GM18870 (cell line): ENCODE measurements around the gene ZNF394.

ENCODE experiments used
- ATAC-seq: cut with Tn5 transposase; IDR thresholded peaks from one replicate; pipeline ENCODE4 v1.9.1; 2021; ENCODE audit warnings: moderate library complexity; ENCODE audit not compliant: unreplicated experiment

Gene ZNF394

DNA sequence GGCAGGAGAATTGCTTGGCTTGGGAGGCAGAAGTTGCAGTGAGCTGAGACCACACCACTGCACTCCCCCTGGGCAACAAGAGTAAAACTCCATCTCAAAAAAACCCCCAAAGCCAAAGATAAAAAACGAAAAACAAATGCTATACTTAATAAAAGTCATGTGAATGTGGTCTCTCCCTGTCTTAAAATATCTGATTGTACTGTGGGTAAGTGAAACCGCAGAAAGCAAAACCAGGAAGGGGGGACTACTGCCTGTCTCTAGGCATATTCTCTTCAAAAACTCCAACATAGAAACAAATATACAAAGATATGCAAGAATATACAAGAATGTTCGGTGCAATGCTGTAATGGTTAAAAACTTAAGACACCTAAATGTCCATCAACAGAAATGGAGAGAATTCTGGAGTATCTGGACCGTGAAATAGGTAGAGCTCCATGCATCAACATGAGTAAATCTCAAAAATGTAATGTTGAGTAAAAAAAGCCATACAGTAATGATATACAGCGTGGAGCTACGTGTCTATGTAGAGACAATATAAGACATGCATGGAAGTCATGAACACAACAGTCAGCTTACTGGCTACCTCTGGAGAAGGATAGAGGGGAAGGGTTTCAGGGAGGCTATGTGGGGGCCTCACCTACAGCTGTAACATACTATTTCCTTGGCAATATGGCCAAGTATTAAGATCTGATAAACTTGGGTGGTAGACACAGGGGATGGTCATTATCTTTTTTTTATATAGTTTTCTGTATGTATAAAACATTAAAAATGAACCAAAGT is 2.1 kb downstream of the ZNF394 start:
- no peak for ATAC-seq

DNA sequence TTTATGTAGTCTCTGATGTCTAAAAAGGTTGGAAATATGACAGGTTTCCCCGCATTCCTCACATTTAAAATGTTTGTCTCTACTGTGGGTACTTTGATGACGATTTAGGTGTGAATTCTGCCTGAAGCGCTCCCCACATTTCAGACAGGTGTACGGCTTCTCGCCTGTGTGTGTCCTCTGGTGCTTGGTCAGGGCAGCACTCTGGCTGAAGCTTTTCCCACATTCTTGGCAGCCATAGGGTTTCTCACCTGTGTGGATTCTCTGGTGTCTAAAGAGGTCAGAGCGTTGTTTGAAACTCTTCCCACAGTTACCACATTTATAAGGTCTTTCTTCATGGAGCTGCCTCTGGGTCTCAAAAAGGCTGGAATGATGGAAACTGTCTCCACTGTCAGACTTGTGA is 6.3 kb downstream of the ZNF394 start:
- no peak for ATAC-seq

DNA sequence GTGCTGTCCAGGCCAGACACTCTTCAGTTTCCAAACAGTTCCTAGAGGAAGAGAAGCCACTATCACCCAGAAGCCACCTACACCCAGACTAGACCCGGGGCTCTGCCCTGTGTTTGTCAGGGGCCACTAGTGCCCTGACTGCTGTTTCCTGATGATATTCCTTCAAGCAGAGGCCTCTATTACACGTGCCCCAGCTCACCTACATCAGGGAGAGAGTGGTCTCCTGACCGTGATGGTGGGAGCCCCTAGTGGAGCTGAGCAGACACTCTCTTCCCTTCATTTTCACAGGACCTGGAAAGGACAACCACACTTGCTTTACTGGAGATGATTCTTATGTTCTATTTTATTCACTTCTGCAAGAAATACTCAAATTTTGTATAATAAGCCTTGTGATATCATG is 9.2 kb downstream of the ZNF394 start:
- no peak for ATAC-seq

DNA sequence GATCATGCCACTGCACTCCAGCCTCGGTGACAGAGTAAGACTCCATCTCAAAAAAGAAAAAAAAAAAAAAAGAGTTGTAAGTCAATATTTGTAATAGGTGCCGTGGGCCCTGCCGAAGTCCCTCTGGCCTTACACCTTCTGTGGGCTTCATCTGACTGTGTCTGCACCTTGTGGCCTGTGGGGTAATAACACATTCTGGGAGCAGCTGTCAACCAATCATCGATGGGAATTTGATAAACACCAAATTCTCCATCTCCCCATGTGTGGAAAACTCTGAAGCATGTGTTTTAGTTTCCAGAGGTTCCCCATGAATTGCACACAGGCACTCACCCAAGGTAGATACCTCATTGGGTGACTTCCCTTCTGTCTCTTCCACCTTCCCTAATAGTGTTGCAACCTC is 10.8 kb downstream of the ZNF394 start:
- ATAC-seq: no peak

DNA sequence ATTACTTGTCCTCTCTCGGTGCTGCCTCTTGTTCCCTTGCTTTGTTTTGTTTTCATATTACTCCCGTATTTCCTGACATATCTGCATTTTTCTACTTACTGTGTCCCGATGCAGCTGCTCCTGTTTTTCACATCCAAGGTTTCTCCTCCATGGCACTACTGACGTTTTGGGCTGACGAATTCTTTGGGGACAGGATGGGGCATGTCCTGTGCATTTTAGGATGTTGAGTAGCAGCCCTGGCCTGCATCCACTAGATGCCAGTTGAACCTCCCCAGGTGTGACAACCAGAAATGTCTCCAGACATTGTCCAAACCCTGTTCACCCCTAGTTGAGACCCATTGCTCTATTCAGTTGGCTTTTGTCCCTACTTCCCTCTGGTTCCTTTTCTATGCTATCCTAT is 15.0 kb downstream of the ZNF394 start:
- no peak for ATAC-seq

DNA sequence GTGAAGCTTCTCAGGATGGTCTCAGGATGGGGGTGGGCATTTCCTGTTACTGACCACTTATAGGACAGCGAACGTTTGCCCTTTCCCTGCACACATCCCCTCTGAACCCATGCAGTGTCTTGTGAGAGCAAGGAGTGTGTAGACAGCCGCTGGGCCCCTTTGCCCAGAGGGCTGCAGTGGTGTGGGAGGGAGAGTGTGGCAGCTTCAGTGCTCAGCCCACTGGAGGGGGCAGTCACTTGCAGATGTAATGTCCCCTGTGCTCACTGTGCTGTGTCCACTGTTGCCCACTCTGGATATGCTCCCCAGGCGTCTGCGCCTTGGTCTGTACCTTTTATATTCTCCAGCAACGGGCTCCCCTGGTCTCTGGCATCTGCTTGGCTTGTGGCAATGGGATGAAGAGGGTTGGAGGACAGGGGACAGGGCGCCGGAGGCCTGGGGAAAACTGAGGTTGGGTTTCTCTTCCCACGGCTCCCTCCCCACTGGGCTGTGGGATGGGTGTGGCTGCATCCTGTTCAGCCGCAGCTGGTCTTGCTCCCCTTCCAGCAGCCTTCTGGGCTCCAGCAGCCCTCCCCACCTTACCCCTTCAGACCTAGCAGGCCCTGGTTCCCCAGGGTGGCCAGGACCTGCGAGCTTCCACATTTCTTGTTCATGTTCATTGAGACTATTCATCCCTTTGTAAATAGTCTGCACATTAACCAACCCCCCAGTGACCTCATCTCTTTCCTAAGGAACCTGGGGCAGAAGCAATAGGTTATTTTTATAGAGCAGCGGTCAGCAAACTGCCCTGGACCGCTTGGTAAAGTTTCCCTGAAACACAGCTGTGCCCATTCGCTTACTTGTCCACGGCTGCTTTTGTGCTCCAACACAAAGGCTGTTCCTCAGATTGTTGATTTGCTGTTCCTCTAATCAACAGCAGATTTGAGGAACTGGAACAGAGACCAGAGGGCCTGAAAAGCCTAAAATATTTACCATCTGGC is 21.3 kb downstream of the ZNF394 start:
- no peak for ATAC-seq

DNA sequence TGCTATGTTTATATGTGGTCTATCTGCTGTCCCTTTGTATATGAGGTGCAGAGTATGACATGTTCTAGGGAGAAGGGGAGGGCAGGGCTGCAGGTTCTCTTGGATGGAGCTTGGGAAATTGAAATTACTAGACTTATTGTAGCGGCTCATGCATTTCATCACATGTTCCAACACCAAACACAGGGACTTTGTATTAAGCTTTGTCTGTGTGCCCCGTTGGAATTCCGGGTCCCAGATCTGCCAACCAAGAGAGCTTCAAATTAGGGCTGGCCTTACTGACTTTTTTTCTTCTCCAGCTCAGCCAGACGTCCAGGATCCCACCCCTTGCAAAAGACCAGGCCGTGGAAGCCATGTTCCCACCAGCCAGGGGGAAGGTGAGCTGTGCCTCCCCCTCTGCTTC is 24.0 kb downstream of the ZNF394 start:
- ATAC-seq: no peak

DNA sequence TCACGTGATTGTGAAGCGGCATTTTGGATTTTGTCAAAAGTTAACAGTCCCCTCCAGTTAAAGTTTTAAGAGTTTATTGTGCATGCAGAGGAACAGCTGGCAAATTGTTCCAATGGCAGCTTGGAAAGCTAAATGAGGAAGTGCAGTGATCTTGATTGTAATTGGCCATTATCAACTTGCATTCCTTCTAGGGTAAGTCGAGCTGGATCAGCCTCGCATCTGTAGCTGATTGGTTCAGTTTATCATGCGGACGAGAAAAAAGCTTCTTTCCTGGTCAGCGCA is 26.8 kb downstream of the ZNF394 start:
- no peak for ATAC-seq

DNA sequence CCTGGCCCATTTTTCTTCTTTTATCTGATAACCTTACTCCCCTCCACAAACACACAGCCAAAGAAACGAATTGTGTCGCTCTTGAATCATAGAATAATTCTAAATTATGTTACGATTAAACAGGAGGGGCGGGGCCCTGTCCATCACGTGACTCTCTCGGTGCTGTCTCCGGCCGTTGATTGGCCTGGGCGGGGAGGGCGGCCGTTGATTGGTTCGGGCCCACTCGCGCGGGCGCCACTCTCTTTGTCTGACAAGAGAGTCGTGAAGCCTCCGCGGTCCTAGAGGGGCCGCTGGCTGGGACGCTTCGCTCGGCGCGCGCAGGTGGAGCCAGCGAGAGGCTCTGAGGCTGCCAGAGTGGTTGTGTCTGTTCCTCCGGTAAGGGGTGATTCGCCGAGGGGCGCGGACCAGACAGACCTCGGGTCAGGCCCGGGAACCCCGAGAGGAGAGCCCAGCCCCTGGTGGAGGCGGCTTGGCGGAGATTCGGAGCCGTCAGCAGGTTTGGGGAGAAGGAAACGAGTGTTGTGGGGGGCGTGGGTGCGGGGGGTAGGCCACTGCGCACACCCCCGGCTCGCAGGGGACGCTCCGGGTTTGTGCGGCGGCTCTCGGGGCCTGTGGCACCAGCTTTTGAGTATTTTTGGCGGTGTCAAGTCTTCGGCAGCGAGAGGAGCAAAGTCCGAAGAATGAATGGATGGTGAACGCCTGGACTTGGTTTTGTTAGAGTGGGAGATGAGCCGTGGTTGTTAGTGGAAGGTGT is 27.3 kb downstream of the ZNF394 start, which contains the start of gene ZNF789:
TSS of gene ZNF789 (plus strand) at position 330 of the 754 bp plus-strand sequence. CDS start 3,567 bp downstream, outside the sequence.
- peak; percentile 56 for ATAC-seq

DNA sequence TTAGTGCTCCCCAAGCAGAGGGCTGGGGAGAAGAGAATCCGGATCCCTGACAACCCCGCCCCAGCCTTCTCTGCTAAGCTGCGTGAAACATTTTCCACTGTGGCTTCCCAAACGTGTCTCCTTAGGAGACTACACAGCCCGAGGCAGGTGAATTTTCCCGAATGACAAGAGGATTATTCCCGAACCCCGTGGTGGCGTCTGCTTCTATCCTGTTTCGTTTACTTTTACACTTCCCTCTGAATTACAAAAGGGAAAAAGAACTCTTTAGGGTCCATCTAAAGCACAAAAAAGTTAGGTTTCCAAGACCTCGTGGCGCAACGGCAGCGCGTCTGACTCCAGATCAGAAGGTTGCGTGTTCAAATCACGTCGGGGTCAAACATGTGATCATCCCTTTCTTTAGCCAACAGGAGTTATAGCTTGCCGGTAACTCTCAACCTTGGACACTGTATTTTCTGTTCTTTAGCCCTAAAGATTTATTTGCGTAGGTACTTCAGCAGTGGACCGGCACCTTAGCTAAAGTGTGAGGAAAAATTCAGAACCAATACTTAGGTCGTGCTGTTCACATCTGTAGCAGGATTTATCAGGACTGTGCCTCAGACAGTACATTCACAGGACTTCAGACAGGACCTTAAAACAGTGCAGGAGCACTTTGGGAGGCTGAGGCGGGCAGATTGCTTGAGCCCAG is 30.6 kb downstream of the ZNF394 start:
- no peak for ATAC-seq

DNA sequence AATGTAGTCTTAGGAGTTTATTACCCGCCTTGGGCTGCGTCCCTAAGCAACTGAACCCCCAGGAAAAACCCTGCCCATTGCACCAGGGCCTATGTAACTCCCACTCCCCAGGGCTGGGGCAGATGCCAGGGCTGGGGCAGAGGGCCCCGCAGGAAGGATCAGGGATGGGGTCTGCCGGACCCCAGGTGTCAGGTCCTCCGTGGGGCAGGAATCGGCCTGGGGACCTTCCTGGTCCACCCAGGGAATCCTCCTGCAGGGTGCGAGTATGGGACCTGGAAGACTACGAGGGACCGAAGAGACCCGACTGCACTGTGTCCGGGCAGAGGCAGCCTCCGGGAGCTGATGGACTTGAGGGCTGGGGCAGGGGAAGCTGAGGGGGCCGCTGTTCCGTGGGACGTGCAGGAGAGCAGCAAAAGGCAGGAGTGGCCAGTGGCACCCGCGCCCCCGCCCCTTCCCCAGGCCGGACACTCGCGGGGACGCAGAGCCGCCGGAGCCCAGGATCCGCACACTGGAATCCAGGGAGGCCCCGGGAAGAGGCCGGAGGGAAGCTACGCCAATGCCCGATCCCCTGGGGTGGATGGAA is 31.7 kb downstream of the ZNF394 start:
- ATAC-seq: no peak

DNA sequence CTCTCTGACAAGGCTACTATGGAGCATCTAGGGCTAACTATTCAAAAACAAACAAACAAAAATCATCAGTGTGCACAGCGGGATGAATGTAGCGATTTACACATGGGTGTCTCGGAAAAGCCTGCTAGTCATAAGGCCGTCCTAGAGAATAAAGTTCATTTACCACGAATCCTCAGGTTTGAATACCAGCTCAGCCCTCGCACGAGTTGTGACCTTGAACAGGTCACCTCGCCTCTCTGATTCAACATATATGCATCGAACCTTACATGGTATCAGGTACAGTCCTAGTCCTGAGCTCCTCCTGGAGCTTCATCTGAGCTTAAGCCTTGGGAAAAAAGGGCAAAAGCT is 34.7 kb downstream of the ZNF394 start:
- no peak for ATAC-seq

DNA sequence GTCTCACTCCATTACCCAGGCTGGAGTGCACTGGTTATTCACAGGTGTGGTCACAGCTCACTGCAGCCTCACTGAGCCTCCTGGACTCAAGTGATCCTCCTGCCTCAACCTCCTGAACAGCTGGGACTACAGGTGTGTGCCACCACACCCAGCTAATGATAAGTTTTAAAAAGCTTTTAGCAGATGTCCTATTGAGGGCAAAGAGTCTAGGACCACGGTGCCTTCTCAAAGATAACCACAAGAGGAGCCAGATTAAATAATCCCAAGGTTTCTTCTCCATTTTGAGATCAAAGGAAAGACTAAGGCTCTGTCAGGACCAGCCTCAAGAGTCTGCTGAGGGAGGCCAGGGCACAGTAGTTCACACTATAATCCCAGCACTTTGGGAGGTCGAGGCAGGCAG is 38.9 kb downstream of the ZNF394 start:
- no peak for ATAC-seq

DNA sequence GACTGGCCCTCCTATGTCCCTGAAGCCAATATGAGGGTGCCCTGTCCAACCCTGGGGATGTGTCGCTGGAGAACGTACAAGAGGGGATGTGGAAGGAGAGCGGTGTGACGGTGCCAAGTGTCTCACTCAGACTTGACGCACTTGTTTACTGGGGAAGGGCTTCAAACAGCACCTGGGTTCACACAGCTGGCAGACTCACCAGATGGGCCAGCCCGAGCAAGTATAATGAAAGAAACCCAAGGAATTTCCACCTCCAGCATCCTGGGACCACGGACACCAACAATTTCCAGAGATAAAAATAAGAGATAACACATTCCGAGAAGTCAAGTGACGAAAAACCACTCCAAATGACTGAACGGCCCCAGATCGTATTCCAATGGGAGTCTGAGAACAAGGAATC is 39.4 kb downstream of the ZNF394 start:
- ATAC-seq: no peak

DNA sequence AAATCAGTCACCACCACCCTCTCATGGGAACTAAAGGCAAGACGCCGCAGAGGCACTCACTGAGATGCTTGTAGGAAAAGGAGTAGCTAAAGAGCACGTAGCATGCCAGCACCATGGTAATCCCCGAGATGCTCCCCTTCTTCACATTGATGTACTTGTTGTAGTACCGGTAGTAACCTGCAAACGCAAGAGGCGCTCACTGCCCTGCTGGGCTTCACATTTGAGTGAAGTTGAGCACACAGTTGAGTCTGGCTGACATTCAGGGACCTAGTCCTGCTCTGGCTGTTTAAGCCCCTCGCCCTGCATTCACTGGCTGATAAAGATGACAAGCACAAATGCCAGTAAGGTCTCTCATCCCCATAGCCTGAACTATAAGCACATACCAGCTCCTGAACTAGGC is 41.0 kb downstream of the ZNF394 start:
- no peak for ATAC-seq

DNA sequence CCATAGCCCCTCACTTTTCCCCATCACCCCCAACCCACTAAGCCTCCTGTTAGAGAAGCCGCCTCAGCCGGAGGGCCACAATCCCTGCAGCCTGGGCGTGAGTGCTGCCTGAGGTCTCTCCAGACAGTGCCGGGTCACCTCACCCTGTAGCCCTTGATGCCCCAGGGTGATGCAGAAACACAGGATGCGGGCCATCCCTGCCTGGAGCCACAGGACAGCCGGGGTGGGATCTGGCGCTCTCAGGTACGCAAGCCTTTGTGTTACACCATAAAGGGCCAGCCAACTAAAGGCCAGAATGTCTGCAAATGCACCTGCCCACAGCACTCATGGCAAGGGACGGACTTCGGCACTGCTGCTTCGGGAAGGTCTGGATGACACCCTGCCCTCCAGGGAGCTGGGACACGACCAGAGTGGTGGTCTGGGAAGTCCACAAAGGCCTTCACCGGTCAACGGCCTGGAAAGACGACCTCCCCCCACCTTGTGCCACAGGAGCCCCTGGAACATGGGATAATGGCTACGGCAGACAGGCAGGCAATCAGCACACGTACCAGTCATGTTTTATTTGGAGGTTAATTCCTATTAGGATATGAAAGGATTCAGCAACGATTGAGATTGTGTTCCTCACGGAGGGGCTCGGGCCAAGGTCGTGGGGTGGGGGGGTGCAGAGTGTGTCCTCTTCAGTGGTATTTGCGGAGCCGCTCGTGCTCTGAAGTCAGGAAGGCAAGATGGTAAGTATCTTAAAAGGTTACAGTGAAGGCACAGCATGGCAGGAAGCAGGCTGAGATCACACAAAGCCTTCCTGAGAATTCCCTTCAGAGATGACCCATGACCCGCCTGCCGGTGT is 42.2 kb downstream of the ZNF394 start:
- ATAC-seq: no peak

DNA sequence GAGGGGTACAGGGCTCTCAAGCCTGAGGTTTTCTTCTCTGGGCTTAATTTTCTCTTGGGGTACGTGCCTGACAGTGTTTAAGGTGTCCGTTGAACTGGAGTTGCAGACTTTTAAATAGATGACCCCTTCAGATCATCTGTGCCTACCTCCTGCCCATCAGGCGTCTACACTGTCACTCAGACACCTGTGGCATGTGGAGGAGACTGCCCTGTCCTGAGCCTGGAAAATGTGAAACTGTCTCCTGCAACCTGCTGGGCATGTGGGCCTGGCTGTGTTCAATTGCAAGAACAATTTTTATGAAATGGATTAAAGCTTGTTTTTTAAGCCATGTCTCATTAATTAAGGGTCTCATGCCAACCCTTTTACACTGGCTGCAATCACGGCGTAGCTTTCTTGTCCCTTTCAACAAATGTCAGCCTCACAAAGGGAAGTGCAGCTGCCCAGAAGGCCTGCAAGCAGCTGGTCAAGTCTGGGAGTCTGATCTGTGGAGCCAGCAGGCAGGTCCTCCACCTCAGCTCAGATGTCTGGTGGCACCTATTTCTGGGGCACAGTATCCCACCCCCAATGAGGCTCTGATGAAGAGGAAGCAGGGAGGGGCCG is 42.9 kb downstream of the ZNF394 start:
- no peak for ATAC-seq

DNA sequence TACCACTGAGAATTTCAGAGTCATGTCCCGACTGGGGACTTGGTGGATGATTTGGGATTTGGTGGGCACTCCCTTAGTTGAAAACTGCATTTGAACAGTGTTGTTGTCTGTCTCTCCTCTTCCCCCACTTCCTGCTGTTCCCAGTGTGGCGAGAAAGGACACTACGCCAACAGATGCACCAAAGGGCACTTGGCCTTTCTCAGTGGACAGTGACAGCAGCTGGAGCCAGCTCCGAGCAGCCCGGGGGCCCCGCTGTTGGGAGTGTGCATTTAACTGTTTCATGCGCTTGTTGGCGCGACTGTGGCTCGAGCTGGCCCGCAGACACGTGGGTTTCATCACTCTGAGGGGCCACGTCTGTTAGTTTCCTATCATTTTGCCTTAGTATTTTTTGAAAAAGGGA is 43.8 kb downstream of the ZNF394 start:
- no peak for ATAC-seq

DNA sequence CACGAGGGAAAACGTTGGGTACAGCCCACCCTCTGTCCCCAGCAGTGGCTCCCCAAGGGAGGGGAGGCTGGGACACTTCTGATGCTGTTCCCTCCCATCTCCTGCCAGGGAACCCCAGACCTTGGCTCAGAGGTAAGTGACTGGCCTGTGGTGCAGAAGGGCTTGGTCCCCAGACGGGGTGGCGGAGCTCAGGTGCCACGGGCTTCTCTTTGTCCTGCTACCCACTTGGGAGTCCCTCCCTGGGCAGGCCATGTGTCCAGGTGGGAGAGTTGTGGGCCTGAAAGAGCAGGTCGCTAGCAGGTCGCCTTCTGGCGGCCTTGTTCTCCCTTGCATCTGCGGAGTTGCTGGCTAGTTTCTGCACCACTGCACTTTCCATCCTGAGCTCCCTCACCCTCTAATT is 44.2 kb downstream of the ZNF394 start:
- ATAC-seq: no peak
